CD4-positive, CD25-positive, alpha-beta regulatory T cell (primary cell): ENCODE data around the gene ELMO1. TPM values are rescaled to one million over a fixed set of nuclear protein-coding genes. Genes with fewer than 3 reads are reported as not detected.
A peak's percentile ranks its signal among the peaks of the same experiment; 100 is the strongest.

Experiments used
- ATAC-seq, 2 donors: fragments of 150-1000 bp; cut with Tn5 transposase; one replicate each; pipeline ENCODE4 v1.10.0; 2021; ENCODE audit warnings: low read depth in 2 of 2, moderate number of reproducible peaks in 2 of 2, moderate library complexity in 1 of 2
- DNase-seq, 3 donors: peaks; one replicate each; pipeline versions ENCODE4 v3.0.0 to v3.0.0-alpha.2; 2012 to 2022; ENCODE audit warnings: mixed read lengths in 1 of 3
- H3K27ac ChIP-seq: one replicate; pipeline ENCODE4 v1.7.0; 2013; ENCODE audit warnings: mild to moderate bottlenecking, low read length; ENCODE audit not compliant: insufficient read depth, poor library complexity, severe bottlenecking
- H3K27me3 ChIP-seq: one replicate; pipeline ENCODE4 v1.7.0; 2013; ENCODE audit warnings: low read length; ENCODE audit not compliant: control insufficient read depth, insufficient read depth
- H3K36me3 ChIP-seq: one replicate; pipeline ENCODE4 v1.7.0; 2013; ENCODE audit warnings: mild to moderate bottlenecking, low read length, moderate library complexity; ENCODE audit not compliant: control insufficient read depth, insufficient read depth
- H3K4me1 ChIP-seq: 2 replicates; pipeline ENCODE4 v1.7.0; 2013; ENCODE audit warnings: mild to moderate bottlenecking, low read length; ENCODE audit not compliant: insufficient read depth, control insufficient read depth, poor library complexity, severe bottlenecking
- H3K4me3 ChIP-seq: one replicate; pipeline ENCODE4 v1.7.0; 2013; ENCODE audit warnings: low read depth, mild to moderate bottlenecking, low read length, moderate library complexity
- H3K9me3 ChIP-seq, 2 experiments: 1 replicate in 1 of 2; 2 replicates in 1 of 2; pipeline ENCODE4 v1.7.0; 2013; ENCODE audit warnings: low read length in 2 of 2, mild to moderate bottlenecking in 1 of 2, moderate library complexity in 1 of 2; ENCODE audit not compliant: control insufficient read depth in 2 of 2
- H3K27ac Mint-ChIP-seq, 3 donors: one replicate each; pipeline ENCODE4 v1.8.0; 2020 to 2022; ENCODE audit warnings: mild to moderate bottlenecking in 3 of 3, mixed read lengths in 3 of 3, moderate library complexity in 2 of 3
- H3K27me3 Mint-ChIP-seq: one replicate; pipeline ENCODE4 v1.8.0; 2022; ENCODE audit warnings: mild to moderate bottlenecking, mixed read lengths
- H3K36me3 Mint-ChIP-seq: one replicate; pipeline ENCODE4 v1.8.0; 2020; ENCODE audit warnings: mixed read lengths
- H3K4me1 Mint-ChIP-seq, 4 donors: one replicate each; pipeline ENCODE4 v1.8.0; 2020 to 2022; ENCODE audit warnings: mixed read lengths in 4 of 4, mild to moderate bottlenecking in 1 of 4
- H3K4me3 Mint-ChIP-seq, 4 donors: one replicate each; pipeline ENCODE4 v1.8.0; 2020 to 2022; ENCODE audit warnings: mild to moderate bottlenecking in 4 of 4, mixed read lengths in 4 of 4, moderate library complexity in 3 of 4
- H3K9me3 Mint-ChIP-seq, 7 donors: one replicate each; pipeline ENCODE4 v1.8.0; 2020 to 2022; ENCODE audit warnings: mixed read lengths in 7 of 7, mild to moderate bottlenecking in 3 of 7, moderate library complexity in 2 of 7
- polyA plus RNA-seq, 4 donors: library from polyadenylated mRNA; unstranded; fragments of 300-500 nt; fragmentation: Illumina TruSeq; gene quantifications; one replicate each; pipeline ENCODE4 v1.2.3, GENCODE V29; 2021
- total RNA-seq: library from RNA; stranded (reverse); gene quantifications from one replicate; pipeline ENCODE4 v1.2.3, GENCODE V29; 2022

Gene ELMO1
- total and polyA plus RNA-seq, 5 donors from 2014 or later, result 39.5 to 162 (median 53.5) TPM

GRCh38 chr7:37118004-37118403 lies 330.7 kb downstream of the ELMO1 start:
- H3K9me3 Mint-ChIP-seq, result peaks cover 0 to 2% (median 0%) of the 10 kb centered on the region in 7 donors
- no peak overlapping the region for H3K4me3 Mint-ChIP-seq
- Histone ChIP-seq H3K36me3 (peaks cover 10% of the 10 kb centered on the region), H3K27ac (no peak overlapping the region), H3K27me3 (no peaks in the 10 kb centered on the region), H3K9me3 (no peaks in the 10 kb centered on the region), H3K4me3 (no peak overlapping the region), H3K4me1 (peaks cover 6% of the 10 kb centered on the region)
- peak overlapping the region in 1 of 3 donors; percentile 48 for H3K27ac Mint-ChIP-seq
- DNase-seq (no peak), ATAC-seq (no peak)
- peaks cover 31 to 80% (median 37%) of the 10 kb centered on the region in 4 donors for H3K4me1 Mint-ChIP-seq
- peaks cover 26% of the 10 kb centered on the region for H3K36me3 Mint-ChIP-seq
- no peaks in the 10 kb centered on the region for H3K27me3 Mint-ChIP-seq

DNA sequence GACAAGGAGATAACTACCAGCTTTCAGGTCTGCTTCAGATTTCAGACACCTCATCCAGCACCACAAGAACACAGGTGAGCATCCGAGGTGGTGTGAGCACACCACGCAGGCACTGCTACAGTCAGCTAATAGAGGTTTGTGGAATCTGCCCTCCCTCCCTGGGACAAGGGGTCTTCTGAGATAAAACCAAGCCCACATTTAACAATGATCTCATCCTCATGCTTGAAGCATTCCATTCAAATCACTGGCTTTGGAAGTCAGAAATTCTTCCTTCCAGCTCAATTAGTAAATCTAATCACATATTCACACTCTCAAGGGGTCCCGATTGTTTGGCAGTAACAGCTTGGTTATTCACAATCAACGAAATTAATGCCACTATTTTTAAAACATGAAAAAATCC lies 331.4 kb downstream of the ELMO1 start:
- Histone ChIP-seq H3K27me3 (no peaks in the 10 kb centered on the region), H3K4me1 (peaks cover 6% of the 10 kb centered on the region), H3K9me3 (no peaks in the 10 kb centered on the region), H3K36me3 (peaks cover 13% of the 10 kb centered on the region), H3K27ac (no peak overlapping the region), H3K4me3 (no peak overlapping the region)
- no peak for ATAC-seq
- no peaks in the 10 kb centered on the region for H3K27me3 Mint-ChIP-seq
- no peak overlapping the region for H3K4me3 Mint-ChIP-seq
- no peak for DNase-seq
- H3K36me3 Mint-ChIP-seq, result peaks cover 21% of the 10 kb centered on the region
- H3K4me1 Mint-ChIP-seq, result peaks cover 31 to 73% (median 33%) of the 10 kb centered on the region in 4 donors
- peak overlapping the region in 2 of 3 donors; percentile 48 to 66 for H3K27ac Mint-ChIP-seq
- peaks cover 0 to 2% (median 0%) of the 10 kb centered on the region in 7 donors for H3K9me3 Mint-ChIP-seq

DNA sequence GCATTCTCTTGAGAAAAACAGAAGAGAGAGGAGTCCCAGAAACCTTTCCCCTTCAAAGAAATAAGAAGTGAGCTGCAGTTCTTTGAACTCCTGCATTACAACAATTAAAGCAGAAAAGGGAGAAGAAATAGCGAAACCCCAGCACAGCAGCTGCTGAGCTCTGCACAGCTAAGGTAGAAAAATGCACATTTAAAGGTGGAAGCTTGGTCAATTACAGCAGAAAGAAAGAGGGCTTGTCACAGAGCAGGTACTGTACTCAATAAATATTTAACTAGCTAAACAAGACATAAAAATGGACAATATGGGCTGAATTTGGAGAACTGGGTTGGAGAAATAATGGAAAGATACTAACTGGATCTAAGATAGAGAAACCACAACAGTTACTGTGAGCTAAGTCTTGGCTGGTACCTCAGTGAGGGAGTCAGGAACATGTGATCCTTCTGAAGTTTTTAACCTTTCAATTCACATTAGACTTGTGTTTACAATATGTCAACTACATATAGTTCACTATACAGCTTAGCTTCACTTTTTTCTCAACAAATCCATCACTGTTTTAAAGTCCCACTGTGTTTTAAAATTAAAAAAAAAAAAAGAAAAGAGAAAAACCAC lies 332.5 kb downstream of the ELMO1 start:
- Mint-ChIP-seq H3K9me3 (peaks cover 0 to 2% (median 0%) of the 10 kb centered on the region in 7 donors), H3K4me1 (peaks cover 29 to 64% (median 36%) of the 10 kb centered on the region in 4 donors), H3K27me3 (no peaks in the 10 kb centered on the region), H3K36me3 (peaks cover 22% of the 10 kb centered on the region), H3K27ac (peak overlapping the region in 2 of 3 donors; percentile 47 to 67), H3K4me3 (no peak overlapping the region)
- no peak overlapping the region for H3K4me3 ChIP-seq
- DNase-seq, result no peak
- ATAC-seq, result no peak
- H3K4me1 ChIP-seq, result peaks cover 6% of the 10 kb centered on the region
- H3K27ac ChIP-seq, result no peak overlapping the region
- no peaks in the 10 kb centered on the region for H3K27me3 ChIP-seq
- peaks cover 13% of the 10 kb centered on the region for H3K36me3 ChIP-seq
- H3K9me3 ChIP-seq, result no peaks in the 10 kb centered on the region

DNA sequence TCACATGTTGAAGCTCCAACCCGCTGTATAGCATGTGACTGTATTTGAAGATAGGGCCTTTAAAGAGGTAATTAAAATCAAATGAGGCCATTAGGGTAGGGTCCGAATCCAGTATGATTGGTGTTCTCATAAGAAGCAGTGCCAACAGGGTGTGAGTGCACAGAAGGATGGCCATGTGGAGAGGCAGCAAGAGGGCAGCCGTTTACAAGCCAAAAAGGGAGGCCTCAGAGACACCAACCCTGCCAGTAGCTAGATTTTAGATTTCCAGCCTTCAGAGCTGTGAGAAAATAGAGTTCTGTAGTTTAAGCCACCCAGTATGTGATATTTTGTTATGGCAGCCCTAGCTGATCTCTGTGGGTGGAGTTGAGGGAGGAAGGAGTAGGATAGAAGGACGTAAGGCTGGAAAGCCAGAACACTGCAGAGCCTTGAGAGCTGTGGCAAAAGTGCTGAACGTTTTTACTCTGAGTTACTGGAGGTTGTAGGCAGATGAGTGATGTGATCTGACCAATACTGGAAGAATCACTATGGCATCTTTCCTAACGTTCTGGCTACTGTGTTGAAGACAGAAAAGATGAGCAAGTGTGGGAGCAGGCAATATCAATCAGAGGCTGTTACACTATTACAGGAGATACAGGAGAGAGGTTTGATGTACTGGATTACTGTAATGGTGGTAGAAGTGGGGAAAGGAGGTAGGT lies 334.9 kb downstream of the ELMO1 start:
- Histone ChIP-seq H3K27me3 (no peaks in the 10 kb centered on the region), H3K4me1 (peaks cover 6% of the 10 kb centered on the region), H3K36me3 (peaks cover 14% of the 10 kb centered on the region), H3K9me3 (no peaks in the 10 kb centered on the region), H3K27ac (no peak overlapping the region), H3K4me3 (no peak overlapping the region)
- peak overlapping the region in 2 of 3 donors; percentile 14 to 66 for H3K27ac Mint-ChIP-seq
- peaks cover 32 to 58% (median 38%) of the 10 kb centered on the region in 4 donors for H3K4me1 Mint-ChIP-seq
- H3K9me3 Mint-ChIP-seq, result peaks cover 0 to 2% (median 0%) of the 10 kb centered on the region in 7 donors
- no peak for DNase-seq
- no peaks in the 10 kb centered on the region for H3K27me3 Mint-ChIP-seq
- peaks cover 30% of the 10 kb centered on the region for H3K36me3 Mint-ChIP-seq
- no peak for ATAC-seq
- H3K4me3 Mint-ChIP-seq, result no peak overlapping the region

GRCh38 chr7:37112876-37113275 lies 335.8 kb downstream of the ELMO1 start:
- H3K36me3 Mint-ChIP-seq, result peaks cover 36% of the 10 kb centered on the region
- ATAC-seq, result no peak
- Histone ChIP-seq H3K4me1 (peaks cover 6% of the 10 kb centered on the region), H3K36me3 (peaks cover 11% of the 10 kb centered on the region), H3K4me3 (no peak overlapping the region), H3K27ac (no peak overlapping the region), H3K27me3 (no peaks in the 10 kb centered on the region), H3K9me3 (no peaks in the 10 kb centered on the region)
- no peak for DNase-seq
- H3K9me3 Mint-ChIP-seq, result peaks cover 0 to 2% (median 0%) of the 10 kb centered on the region in 7 donors
- peaks cover 25 to 57% (median 32%) of the 10 kb centered on the region in 4 donors for H3K4me1 Mint-ChIP-seq
- peak overlapping the region in 1 of 3 donors; percentile 59 for H3K27ac Mint-ChIP-seq
- H3K4me3 Mint-ChIP-seq, result no peak overlapping the region
- no peaks in the 10 kb centered on the region for H3K27me3 Mint-ChIP-seq

GRCh38 chr7:37112218-37112617 lies 336.4 kb downstream of the ELMO1 start:
- no peak overlapping the region for H3K4me3 Mint-ChIP-seq
- Histone ChIP-seq H3K4me1 (peaks cover 6% of the 10 kb centered on the region), H3K4me3 (no peak overlapping the region), H3K27me3 (no peaks in the 10 kb centered on the region), H3K27ac (no peak overlapping the region), H3K9me3 (no peaks in the 10 kb centered on the region), H3K36me3 (peaks cover 9% of the 10 kb centered on the region)
- no peak for ATAC-seq
- no peak overlapping the region for H3K27ac Mint-ChIP-seq
- no peak for DNase-seq
- no peaks in the 10 kb centered on the region for H3K27me3 Mint-ChIP-seq
- peaks cover 40% of the 10 kb centered on the region for H3K36me3 Mint-ChIP-seq
- peaks cover 21 to 57% (median 32%) of the 10 kb centered on the region in 4 donors for H3K4me1 Mint-ChIP-seq
- peaks cover 0 to 2% (median 0%) of the 10 kb centered on the region in 7 donors for H3K9me3 Mint-ChIP-seq

DNA sequence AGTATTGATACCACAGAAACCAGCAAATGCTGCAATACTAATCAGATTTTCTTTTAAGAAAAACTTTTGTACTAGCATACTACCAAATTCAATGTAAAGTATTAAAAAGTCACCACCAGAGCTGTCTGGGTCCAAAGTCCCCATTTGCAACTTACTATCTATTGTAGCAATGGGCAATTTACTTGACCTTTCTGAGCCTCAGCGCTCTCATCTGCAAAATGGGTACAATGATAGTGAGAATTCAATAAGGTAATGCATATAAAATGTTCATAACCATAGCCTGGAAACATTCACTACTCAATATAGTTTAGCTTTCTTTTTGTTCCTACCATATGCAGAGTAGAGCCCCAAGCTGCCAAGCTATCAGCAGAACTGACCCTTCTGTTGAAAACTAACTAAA lies 337.2 kb downstream of the ELMO1 start:
- Histone ChIP-seq H3K4me3 (no peak overlapping the region), H3K27me3 (no peaks in the 10 kb centered on the region), H3K9me3 (no peaks in the 10 kb centered on the region), H3K4me1 (peaks cover 6% of the 10 kb centered on the region), H3K27ac (no peak overlapping the region), H3K36me3 (peaks cover 9% of the 10 kb centered on the region)
- peaks cover 16 to 51% (median 28%) of the 10 kb centered on the region in 4 donors for H3K4me1 Mint-ChIP-seq
- no peak overlapping the region for H3K4me3 Mint-ChIP-seq
- H3K36me3 Mint-ChIP-seq, result peaks cover 40% of the 10 kb centered on the region
- ATAC-seq, result no peak
- peak overlapping the region in 1 of 3 donors; percentile 30 for H3K27ac Mint-ChIP-seq
- no peak for DNase-seq
- H3K9me3 Mint-ChIP-seq, result peaks cover 0 to 2% (median 0%) of the 10 kb centered on the region in 7 donors
- H3K27me3 Mint-ChIP-seq, result no peaks in the 10 kb centered on the region
